Suprapubic skin (tissue), 4 donors: ENCODE results near the gene WDFY4. TPM values are rescaled to one million over a fixed set of nuclear protein-coding genes. Genes with fewer than 3 reads are reported as not detected.

ENCODE experiments used
- DNase-seq, 2 donors: peaks; one replicate each; pipeline ENCODE4 v3.0.0-alpha.2; 2019; ENCODE audit warnings: low spot score in 2 of 2
- H3K27ac ChIP-seq: fragments of 200-600 bp; sonication (generic); one replicate; pipeline ENCODE4 v1.5.1; 2019
- H3K27me3 ChIP-seq: fragments of 200-600 bp; sonication (generic); one replicate; pipeline ENCODE4 v1.5.1; 2019
- H3K36me3 ChIP-seq: fragments of 200-600 bp; sonication (generic); one replicate; pipeline ENCODE4 v1.5.1; 2019
- H3K4me1 ChIP-seq: fragments of 200-600 bp; sonication (generic); one replicate; pipeline ENCODE4 v1.5.1; 2019
- H3K4me3 ChIP-seq: fragments of 200-600 bp; sonication (generic); one replicate; pipeline ENCODE4 v1.5.1; 2019; ENCODE audit warnings: mild to moderate bottlenecking
- H3K9me3 ChIP-seq: fragments of 200-600 bp; sonication (generic); one replicate; pipeline ENCODE4 v1.5.1; 2019
- CTCF ChIP-seq, 2 donors: fragments of 200-600 bp in 1 of 2; fragments of 450-650 bp in 1 of 2; sonication (generic) in 1 of 2; IDR thresholded peaks; one replicate each; pipeline ENCODE4 v1.5.1; 2016 to 2019; ENCODE audit warnings: antibody characterized with exemption in 2 of 2, mild to moderate bottlenecking in 1 of 2, moderate library complexity in 1 of 2
- EP300 ChIP-seq: sonication (generic); formaldehyde crosslinking; IDR thresholded peaks from one replicate; pipeline ENCODE4 v1.6.1; 2017; ENCODE audit warnings: antibody characterized with exemption
- POLR2A ChIP-seq, 2 donors: fragments of 450-650 bp; IDR thresholded peaks; one replicate each; pipeline ENCODE4 v1.6.1; 2017; ENCODE audit warnings: antibody characterized with exemption in 2 of 2, mild to moderate bottlenecking in 2 of 2, moderate library complexity in 2 of 2
- POLR2AphosphoS5 ChIP-seq, 3 donors: sonication (generic); formaldehyde crosslinking; IDR thresholded peaks; one replicate each; pipeline ENCODE4 v1.6.1; 2017; ENCODE audit warnings: antibody characterized with exemption in 3 of 3
- WGBS: methylation state at CpG from one replicate; pipeline ENCODE4 v1.1.5; 2018; 5-methylcytosine and 5-hydroxymethylcytosine counted together
- total RNA-seq, 4 donors: library from RNA; depleted of rRNA; stranded (reverse); fragments of >200 nt; gene quantifications; one replicate each; pipeline ENCODE4 v1.1.0, GENCODE V29; 2016

WDFY4 gene
- total RNA-seq, 4 donors from 2014 or later: 0.57 to 2.9 (median 1.0) TPM

GRCh38 chr10:49015700-49016099 lies 331.0 kb downstream of the WDFY4 start:
- Histone ChIP-seq H3K27me3 (no peaks in the 10 kb centered on the region), H3K4me3 (no peak overlapping the region), H3K9me3 (no peaks in the 10 kb centered on the region), H3K36me3 (no peaks in the 10 kb centered on the region), H3K27ac (no peak overlapping the region), H3K4me1 (peaks cover 15% of the 10 kb centered on the region)
- no peak for DNase-seq
- 96% methylated on average over 4 of the region's 4 CpGs for WGBS
- no peak for TF ChIP-seq POLR2A (IDR thresholded peaks at IDR 0.05)
- TF ChIP-seq POLR2AphosphoS5 (IDR thresholded peaks at IDR 0.05): no peak
- no peak for TF ChIP-seq EP300
- TF ChIP-seq CTCF (IDR thresholded peaks at IDR 0.05): no peak

DNA sequence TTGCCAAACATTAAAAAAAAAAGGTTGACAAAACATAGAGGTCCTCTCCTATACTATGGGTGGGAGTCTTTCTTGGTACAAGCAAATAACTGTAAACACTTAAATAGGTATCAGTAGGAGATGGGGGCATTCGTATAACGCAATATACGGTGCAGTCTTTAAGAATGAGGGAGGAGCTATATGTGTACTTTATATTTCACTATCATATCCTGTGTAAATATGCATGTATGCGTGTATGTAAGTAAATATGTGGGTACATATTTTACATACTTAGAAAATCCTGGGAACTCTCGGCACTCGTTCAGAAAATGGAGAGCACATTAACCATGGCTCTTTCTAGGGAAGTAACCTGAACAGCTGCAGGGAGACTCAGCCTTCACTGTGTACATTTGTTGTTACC lies 337.0 kb downstream of the WDFY4 start:
- no peaks in the 10 kb centered on the region for H3K36me3 ChIP-seq
- no peaks in the 10 kb centered on the region for H3K27me3 ChIP-seq
- H3K27ac ChIP-seq: no peak overlapping the region
- no peak for DNase-seq
- H3K9me3 ChIP-seq: no peaks in the 10 kb centered on the region
- H3K4me3 ChIP-seq: no peak overlapping the region
- peaks cover 26% of the 10 kb centered on the region for H3K4me1 ChIP-seq
- 95% methylated on average over 6 of the region's 6 CpGs for WGBS
- TF ChIP-seq CTCF (IDR thresholded peaks at IDR 0.05): no peak
- TF ChIP-seq POLR2A (IDR thresholded peaks at IDR 0.05): no peak
- no peak for TF ChIP-seq EP300
- no peak for TF ChIP-seq POLR2AphosphoS5 (IDR thresholded peaks at IDR 0.05)

- no peak for DNase-seq
- Histone ChIP-seq H3K4me3 (no peak overlapping the region), H3K36me3 (no peaks in the 10 kb centered on the region), H3K27ac (peak overlapping the region; percentile 39), H3K4me1 (peaks cover 26% of the 10 kb centered on the region), H3K27me3 (no peaks in the 10 kb centered on the region), H3K9me3 (no peaks in the 10 kb centered on the region)
- WGBS: 39% methylated on average over 2 of the region's 2 CpGs
- TF ChIP-seq POLR2A (IDR thresholded peaks at IDR 0.05) (no peak), CTCF (IDR thresholded peaks at IDR 0.05) (no peak), POLR2AphosphoS5 (IDR thresholded peaks at IDR 0.05) (no peak), EP300 (no peak)
These were observed 338.4 kb downstream of the WDFY4 start for GRCh38 chr10:49023071-49023470.

DNA sequence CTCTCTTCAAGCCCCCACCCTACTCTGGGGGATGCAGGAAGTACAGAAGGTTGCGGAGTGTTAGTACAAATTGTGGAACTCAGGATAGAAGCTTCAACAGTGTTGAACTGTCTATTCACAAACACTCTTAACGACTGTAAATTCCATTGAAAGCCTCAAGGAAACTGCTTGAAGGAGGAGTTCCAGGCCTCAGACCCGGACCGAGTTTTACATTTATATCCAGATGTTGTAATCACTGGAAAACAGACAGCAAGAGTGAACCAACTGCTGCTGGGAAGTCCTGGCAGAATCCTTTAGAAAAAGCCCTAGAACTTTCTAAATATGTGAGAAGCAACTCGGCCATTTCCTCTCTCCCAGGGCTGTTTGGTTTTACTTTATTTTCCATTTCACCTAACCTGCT lies 339.1 kb downstream of the WDFY4 start:
- Histone ChIP-seq H3K36me3 (no peaks in the 10 kb centered on the region), H3K4me3 (no peak overlapping the region), H3K27me3 (no peaks in the 10 kb centered on the region), H3K9me3 (no peaks in the 10 kb centered on the region), H3K4me1 (peaks cover 26% of the 10 kb centered on the region), H3K27ac (peak overlapping the region; percentile 77)
- no peak for TF ChIP-seq CTCF (IDR thresholded peaks at IDR 0.05)
- no peak for TF ChIP-seq EP300
- TF ChIP-seq POLR2AphosphoS5 (IDR thresholded peaks at IDR 0.05): no peak
- TF ChIP-seq POLR2A (IDR thresholded peaks at IDR 0.05): no peak
- DNase-seq: no peak
- WGBS: 12% methylated on average over 5 of the region's 5 CpGs

DNA sequence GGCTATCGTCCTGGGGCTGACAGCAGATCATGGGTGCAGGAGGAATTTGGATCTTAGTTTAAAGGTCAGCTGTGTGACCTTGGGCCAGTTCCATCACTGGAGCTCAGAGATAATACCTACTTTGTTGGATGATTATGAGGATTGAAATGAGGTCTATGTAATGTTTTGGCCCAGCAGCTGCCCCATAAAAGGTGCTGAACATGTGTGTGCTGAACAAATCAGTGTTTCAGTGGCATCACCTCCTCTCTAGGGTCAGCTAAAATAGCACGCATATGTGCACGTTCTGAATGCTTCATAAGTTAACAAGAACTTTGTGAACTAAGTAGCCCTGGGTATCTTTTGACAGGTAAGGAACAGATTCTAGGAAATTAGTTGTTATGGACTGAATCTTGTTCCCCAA lies 339.8 kb downstream of the WDFY4 start:
- H3K4me1 ChIP-seq: peaks cover 26% of the 10 kb centered on the region
- 73% methylated on average over 3 of the region's 3 CpGs for WGBS
- no peak for TF ChIP-seq POLR2A (IDR thresholded peaks at IDR 0.05)
- no peak for TF ChIP-seq POLR2AphosphoS5 (IDR thresholded peaks at IDR 0.05)
- no peak for TF ChIP-seq EP300
- no peak for TF ChIP-seq CTCF (IDR thresholded peaks at IDR 0.05)
- DNase-seq: no peak
- H3K4me3 ChIP-seq: no peak overlapping the region
- no peaks in the 10 kb centered on the region for H3K9me3 ChIP-seq
- no peaks in the 10 kb centered on the region for H3K27me3 ChIP-seq
- peak overlapping the region; percentile 77 for H3K27ac ChIP-seq
- no peaks in the 10 kb centered on the region for H3K36me3 ChIP-seq
